Activated naive CD4-positive, alpha-beta T cell treated with anti-CD3 and anti-CD28 coated beads, Interleukin-2, amount 10 ng/mL, durations not matched to agents 7 days and 5 days (primary cell): ENCODE results near the gene GNAT3.

Source experiments
- CTCF ChIA-PET: fragments of 350-600 bp; sonication (Branson Sonifier 250); formaldehyde crosslinking; loops from one replicate; lab custom pipeline; 2021; ENCODE audit warnings: antibody characterized with exemption; lab: Charles Lee
- DNase-seq: peaks from one replicate; pipeline ENCODE4 v3.0.0-alpha.2; 2020
- H3K27ac Mint-ChIP-seq: one replicate; pipeline ENCODE4 v1.8.0; 2021; ENCODE audit warnings: mild to moderate bottlenecking, moderate library complexity, mixed read lengths
- H3K27me3 Mint-ChIP-seq: one replicate; pipeline ENCODE4 v1.8.0; 2021; ENCODE audit warnings: mild to moderate bottlenecking, mixed read lengths
- H3K36me3 Mint-ChIP-seq: one replicate; pipeline ENCODE4 v1.8.0; 2021; ENCODE audit warnings: mixed read lengths
- H3K4me1 Mint-ChIP-seq: one replicate; pipeline ENCODE4 v1.8.0; 2021; ENCODE audit warnings: mixed read lengths
- H3K4me3 Mint-ChIP-seq: one replicate; pipeline ENCODE4 v1.8.0; 2021; ENCODE audit warnings: mild to moderate bottlenecking, moderate library complexity, mixed read lengths
- H3K9me3 Mint-ChIP-seq: one replicate; pipeline ENCODE4 v1.8.0; 2021; ENCODE audit warnings: mixed read lengths

Gene GNAT3

DNA sequence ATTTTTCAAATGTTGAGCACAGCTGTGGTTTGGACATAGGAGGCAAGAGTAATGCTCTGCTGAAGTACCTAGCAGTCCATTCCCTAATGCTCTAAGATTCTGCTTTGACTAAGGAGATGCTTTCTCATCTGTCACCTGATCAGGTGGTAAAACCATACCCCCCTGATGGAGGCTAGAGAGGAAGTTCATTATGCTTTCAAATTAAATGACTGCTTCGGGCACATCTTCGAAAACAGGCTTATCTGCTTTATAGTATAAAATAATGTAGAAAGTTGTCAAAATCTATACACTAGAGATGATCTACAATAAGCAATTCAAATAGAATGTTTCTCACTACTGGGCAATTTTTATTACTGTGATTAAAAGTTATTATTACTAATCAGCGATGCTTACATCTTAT, at the start of gene GNAT3:
Gene GNAT3 (minus strand): TSS at position 101 of the 400 bp plus-strand sequence. CDS start 138 bp downstream, outside the sequence.
- Mint-ChIP-seq H3K4me1 (no peaks in the 10 kb centered on the region), H3K9me3 (no peaks in the 10 kb centered on the region), H3K27ac (no peak within 1 kb of the TSS), H3K4me3 (no peak within 1 kb of the TSS), H3K27me3 (no peaks in the 10 kb centered on the region), H3K36me3 (no peaks in the 10 kb centered on the region)
- CTCF ChIA-PET, result no interaction called here
- no peak for DNase-seq

GRCh38 chr7:80558116-80558515, 46.3 kb upstream of the GNAT3 start:
- Mint-ChIP-seq H3K36me3 (no peaks in the 10 kb centered on the region), H3K27ac (no peak overlapping the region), H3K4me3 (no peak overlapping the region), H3K4me1 (no peaks in the 10 kb centered on the region), H3K9me3 (peaks cover 2% of the 10 kb centered on the region), H3K27me3 (no peaks in the 10 kb centered on the region)
- no peak for DNase-seq
- CTCF ChIA-PET, result no interaction called here

DNA sequence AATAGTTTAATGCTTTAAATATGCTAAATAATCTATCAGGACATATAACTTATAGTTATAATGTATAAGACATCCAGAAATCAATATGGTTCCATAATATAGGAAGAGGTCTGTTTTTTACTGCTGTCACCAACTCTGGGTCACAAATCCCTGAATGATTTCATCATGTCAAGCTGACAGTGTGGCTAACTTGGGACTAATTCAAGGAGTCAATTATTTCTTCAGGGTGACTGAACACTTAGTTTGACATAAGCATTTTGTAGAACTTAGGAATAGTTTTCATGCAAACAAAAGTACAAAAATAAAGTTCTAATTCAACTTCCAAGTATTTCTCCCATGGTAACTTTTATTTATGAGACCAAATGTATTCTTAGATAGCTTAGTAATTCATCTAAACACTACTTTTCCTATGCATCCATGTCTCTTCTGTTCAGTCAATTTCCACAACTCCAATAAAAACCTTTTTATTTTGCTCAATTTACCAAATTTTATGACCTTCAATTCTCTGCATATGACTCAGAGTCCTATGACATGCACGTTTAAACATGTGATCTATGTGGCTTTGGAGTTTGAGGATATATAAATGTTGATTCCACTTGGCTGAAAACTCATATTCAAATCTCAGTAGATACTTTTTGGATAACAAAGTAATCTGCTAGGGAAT, 40.3 kb upstream of the GNAT3 start:
- Mint-ChIP-seq H3K27me3 (no peaks in the 10 kb centered on the region), H3K9me3 (no peaks in the 10 kb centered on the region), H3K4me3 (no peak overlapping the region), H3K27ac (no peak overlapping the region), H3K36me3 (no peaks in the 10 kb centered on the region), H3K4me1 (no peaks in the 10 kb centered on the region)
- no peak for DNase-seq
- CTCF ChIA-PET, result interaction anchor here (0.7 kb wide), 1 partner anchor 120 kb away, joined by 3 read pairs; no protein-coding TSS in a partner anchor

GRCh38 chr7:80550005-80550404, 38.1 kb upstream of the GNAT3 start:
- Mint-ChIP-seq H3K9me3 (no peaks in the 10 kb centered on the region), H3K4me3 (no peak overlapping the region), H3K4me1 (no peaks in the 10 kb centered on the region), H3K27ac (no peak overlapping the region), H3K36me3 (no peaks in the 10 kb centered on the region), H3K27me3 (no peaks in the 10 kb centered on the region)
- CTCF ChIA-PET, result no interaction called here
- DNase-seq, result no peak

- no peaks in the 10 kb centered on the region for H3K27me3 Mint-ChIP-seq
- no peaks in the 10 kb centered on the region for H3K4me1 Mint-ChIP-seq
- H3K27ac Mint-ChIP-seq, result no peak overlapping the region
- CTCF ChIA-PET, result no interaction called here
- DNase-seq, result no peak
- no peaks in the 10 kb centered on the region for H3K9me3 Mint-ChIP-seq
- H3K36me3 Mint-ChIP-seq, result no peaks in the 10 kb centered on the region
- no peak overlapping the region for H3K4me3 Mint-ChIP-seq
Observed at GRCh38 chr7:80548840-80549530, 37.1 kb upstream of the GNAT3 start.

DNA sequence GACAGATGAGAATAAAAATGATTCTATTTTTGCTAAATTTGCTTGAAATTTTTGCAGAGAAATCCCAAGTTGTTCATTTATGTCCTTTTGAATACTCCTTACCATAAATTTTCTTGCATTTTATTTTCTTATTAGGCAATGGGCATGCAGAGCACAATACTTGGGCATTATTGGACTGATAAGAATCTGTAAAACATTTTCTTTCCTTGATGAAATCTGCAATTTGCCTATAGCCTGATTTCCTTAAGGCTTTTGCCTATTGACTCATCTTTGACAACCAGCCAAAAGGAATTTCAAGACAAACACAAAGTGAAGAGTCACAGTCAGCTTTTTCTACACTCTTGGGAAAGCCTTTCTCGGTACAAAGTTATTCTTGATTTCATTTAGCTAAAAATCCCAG, 30.5 kb upstream of the GNAT3 start:
- no peak for DNase-seq
- CTCF ChIA-PET, result no interaction called here
- Mint-ChIP-seq H3K4me1 (no peaks in the 10 kb centered on the region), H3K4me3 (no peak overlapping the region), H3K27me3 (no peaks in the 10 kb centered on the region), H3K27ac (no peak overlapping the region), H3K9me3 (no peaks in the 10 kb centered on the region), H3K36me3 (no peaks in the 10 kb centered on the region)

- Mint-ChIP-seq H3K9me3 (no peaks in the 10 kb centered on the region), H3K27ac (no peak overlapping the region), H3K36me3 (no peaks in the 10 kb centered on the region), H3K4me1 (no peaks in the 10 kb centered on the region), H3K4me3 (no peak overlapping the region), H3K27me3 (no peaks in the 10 kb centered on the region)
- no peak for DNase-seq
- CTCF ChIA-PET, result no interaction called here
Observed at GRCh38 chr7:80540836-80541235, 29.0 kb upstream of the GNAT3 start.

DNA sequence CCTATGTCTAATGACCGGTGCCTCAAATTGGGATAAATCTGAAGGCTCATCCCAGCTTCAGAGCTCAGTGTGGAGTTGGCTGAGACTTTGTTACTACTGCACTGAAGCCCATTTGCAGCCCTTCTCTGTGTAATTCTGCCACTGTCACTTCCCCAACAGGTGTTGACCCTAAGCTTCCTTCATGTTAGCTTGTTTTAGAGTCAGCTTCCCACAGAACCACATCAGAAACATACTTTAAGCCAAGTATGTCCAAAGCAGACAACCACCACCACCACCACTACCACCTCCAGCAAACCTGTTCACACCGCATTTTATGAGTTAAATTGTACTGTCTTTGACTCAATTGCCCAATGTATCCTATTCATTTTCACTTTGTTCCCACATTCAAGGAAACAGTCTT, 25.2 kb upstream of the GNAT3 start:
- DNase-seq, result no peak

DNA sequence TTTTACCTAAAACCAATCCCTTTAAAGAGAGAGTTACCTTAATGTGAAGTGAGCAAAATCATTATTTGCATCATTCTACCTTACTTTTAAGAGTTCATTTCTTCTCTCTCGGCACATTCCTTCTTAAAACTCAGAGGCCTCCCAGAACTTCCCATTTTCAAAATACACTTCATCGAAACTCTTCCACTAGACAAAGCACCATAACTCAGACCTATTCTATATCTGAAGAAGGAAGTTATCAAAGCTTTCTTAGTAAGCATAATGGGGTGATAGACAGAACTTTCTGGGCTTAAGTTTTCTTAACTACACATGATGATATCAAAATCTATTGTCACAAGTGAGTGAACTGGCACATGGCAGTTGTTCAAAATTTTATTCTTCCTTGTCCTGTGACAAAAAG, 24.6 kb upstream of the GNAT3 start:
- Mint-ChIP-seq H3K27ac (no peak overlapping the region), H3K27me3 (peaks cover 4% of the 10 kb centered on the region), H3K36me3 (no peaks in the 10 kb centered on the region), H3K9me3 (no peaks in the 10 kb centered on the region), H3K4me3 (no peak overlapping the region), H3K4me1 (no peaks in the 10 kb centered on the region)
- no peak for DNase-seq
- CTCF ChIA-PET, result no interaction called here

More for the DNA sequence above, 25.2 kb upstream of the GNAT3 start:
- Mint-ChIP-seq H3K4me3 (no peak overlapping the region), H3K27me3 (peaks cover 2% of the 10 kb centered on the region), H3K27ac (no peak overlapping the region), H3K9me3 (no peaks in the 10 kb centered on the region), H3K4me1 (no peaks in the 10 kb centered on the region), H3K36me3 (no peaks in the 10 kb centered on the region)
- CTCF ChIA-PET, result no interaction called here

DNA sequence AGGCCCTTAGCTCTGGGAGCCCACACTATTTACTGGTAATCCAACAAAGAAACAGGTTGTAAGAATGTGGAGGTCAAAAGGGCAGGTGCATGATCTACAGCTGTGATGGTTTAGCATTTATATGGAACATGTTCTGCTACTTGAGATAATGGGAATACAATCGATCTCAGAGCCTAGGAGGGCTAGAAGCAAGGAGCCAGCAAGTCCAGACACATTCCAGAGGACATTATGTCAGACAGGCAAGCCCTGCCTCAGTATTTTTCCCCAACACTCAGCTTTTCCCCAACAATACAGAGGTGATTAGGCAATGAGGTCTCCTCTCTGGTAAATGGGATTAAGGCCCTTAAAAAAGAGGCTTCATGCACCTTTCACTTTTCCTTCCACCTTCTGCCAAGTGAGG, 21.4 kb upstream of the GNAT3 start:
- Mint-ChIP-seq H3K4me3 (no peak overlapping the region), H3K4me1 (no peaks in the 10 kb centered on the region), H3K9me3 (no peaks in the 10 kb centered on the region), H3K27me3 (peaks cover 4% of the 10 kb centered on the region), H3K27ac (no peak overlapping the region), H3K36me3 (no peaks in the 10 kb centered on the region)
- CTCF ChIA-PET, result no interaction called here
- no peak for DNase-seq

GRCh38 chr7:80532153-80532552, 20.3 kb upstream of the GNAT3 start:
- Mint-ChIP-seq H3K9me3 (no peaks in the 10 kb centered on the region), H3K27ac (no peak overlapping the region), H3K27me3 (peaks cover 4% of the 10 kb centered on the region), H3K4me1 (no peaks in the 10 kb centered on the region), H3K36me3 (no peaks in the 10 kb centered on the region), H3K4me3 (no peak overlapping the region)
- CTCF ChIA-PET, result no interaction called here
- no peak for DNase-seq

DNA sequence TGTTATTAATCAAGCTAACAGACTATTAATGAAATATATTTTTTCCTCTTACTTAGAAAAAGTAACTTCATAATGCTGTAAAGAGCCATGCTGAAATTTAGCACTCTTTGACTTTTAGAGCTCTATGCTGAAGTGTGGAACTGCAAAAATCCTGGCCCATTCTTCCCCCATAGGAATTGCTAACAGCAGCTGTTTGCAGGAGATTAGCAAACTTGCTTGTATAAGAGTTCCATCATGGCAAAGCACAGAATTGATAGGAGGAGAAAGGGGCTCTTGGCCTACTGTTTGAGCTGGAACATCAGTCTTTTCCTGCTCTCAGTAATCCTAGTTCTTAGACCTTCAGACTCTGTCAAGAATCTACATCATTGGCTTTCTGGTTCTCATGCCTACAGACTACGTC, 18.3 kb upstream of the GNAT3 start:
- Mint-ChIP-seq H3K4me3 (no peak overlapping the region), H3K4me1 (no peaks in the 10 kb centered on the region), H3K36me3 (no peaks in the 10 kb centered on the region), H3K9me3 (no peaks in the 10 kb centered on the region), H3K27ac (no peak overlapping the region), H3K27me3 (peaks cover 4% of the 10 kb centered on the region)
- DNase-seq, result no peak
- CTCF ChIA-PET, result no interaction called here

- H3K9me3 Mint-ChIP-seq, result no peaks in the 10 kb centered on the region
- H3K36me3 Mint-ChIP-seq, result no peaks in the 10 kb centered on the region
- H3K27me3 Mint-ChIP-seq, result peaks cover 4% of the 10 kb centered on the region
- H3K4me3 Mint-ChIP-seq, result no peak overlapping the region
- no peak for DNase-seq
- CTCF ChIA-PET, result no interaction called here
- H3K4me1 Mint-ChIP-seq, result no peaks in the 10 kb centered on the region
- no peak overlapping the region for H3K27ac Mint-ChIP-seq
Observed at GRCh38 chr7:80529362-80529761, 17.5 kb upstream of the GNAT3 start.

DNA sequence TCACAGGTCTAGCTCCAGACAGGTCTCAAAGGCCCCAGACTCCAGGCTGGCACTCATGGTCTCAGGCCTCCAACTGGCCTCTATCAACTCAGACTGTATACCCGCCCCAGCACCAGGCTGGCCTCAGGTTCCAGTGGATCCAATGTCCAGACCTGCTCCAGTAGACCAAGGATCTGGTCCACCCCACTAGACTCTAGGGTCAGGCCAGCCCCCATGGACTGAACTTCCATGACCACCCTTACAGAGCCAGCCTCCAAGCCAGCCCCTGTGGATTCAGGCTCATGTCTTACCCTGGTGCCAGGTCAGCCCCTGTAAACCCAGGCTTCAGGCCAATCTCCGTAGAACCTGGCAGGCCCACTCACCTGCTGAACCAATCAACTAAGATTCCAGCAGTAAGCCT, 16.8 kb upstream of the GNAT3 start:
- CTCF ChIA-PET, result no interaction called here
- H3K4me3 Mint-ChIP-seq, result no peak overlapping the region
- H3K4me1 Mint-ChIP-seq, result no peaks in the 10 kb centered on the region
- peaks cover 4% of the 10 kb centered on the region for H3K27me3 Mint-ChIP-seq
- H3K9me3 Mint-ChIP-seq, result no peaks in the 10 kb centered on the region
- no peak for DNase-seq
- H3K27ac Mint-ChIP-seq, result no peak overlapping the region
- H3K36me3 Mint-ChIP-seq, result no peaks in the 10 kb centered on the region

DNA sequence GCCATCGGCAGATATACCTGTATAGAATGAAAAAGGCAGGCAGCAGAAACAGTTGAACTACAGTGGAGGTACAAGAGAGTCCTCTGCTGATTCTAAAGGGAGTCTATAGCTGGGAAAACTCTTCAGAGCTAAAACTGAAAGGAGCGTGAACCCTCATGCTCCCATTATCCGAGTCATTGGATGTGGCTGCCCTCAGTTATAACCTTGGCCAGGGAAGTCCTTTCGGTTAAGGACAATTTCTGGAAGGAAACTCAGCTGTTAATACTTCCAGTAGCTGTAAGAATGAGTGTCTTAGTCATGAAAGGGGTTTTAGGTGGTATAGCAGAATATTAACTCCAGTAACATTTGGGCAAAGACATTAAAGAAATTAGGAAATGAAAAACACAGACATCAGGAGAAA, 14.6 kb upstream of the GNAT3 start:
- H3K36me3 Mint-ChIP-seq, result no peaks in the 10 kb centered on the region
- H3K27ac Mint-ChIP-seq, result no peak overlapping the region
- H3K4me1 Mint-ChIP-seq, result no peaks in the 10 kb centered on the region
- H3K9me3 Mint-ChIP-seq, result no peaks in the 10 kb centered on the region
- no peak for DNase-seq
- no peaks in the 10 kb centered on the region for H3K27me3 Mint-ChIP-seq
- H3K4me3 Mint-ChIP-seq, result no peak overlapping the region
- CTCF ChIA-PET, result no interaction called here
